GM08714 (cell line): Measurements from ENCODE around the gene RABGAP1L.

Source experiments
- H3K4me3 ChIP-seq: fragments of 200-500 bp; sonication (Bioruptor generic); 2 replicates; pipeline ENCODE4 v1.5.1; 2014; ENCODE audit warnings: mild to moderate bottlenecking, low read length, inconsistent platforms
- ZNF274 ChIP-seq: IDR thresholded peaks from 2 replicates; pipeline ENCODE4 v1.6.1; 2012; ENCODE audit warnings: mild to moderate bottlenecking, low read depth, low read length

The RABGAP1L gene

GRCh38 chr1:174976436-174977108 lies 817.3 kb downstream of the RABGAP1L start:
- no peak for TF ChIP-seq ZNF274
- H3K4me3 ChIP-seq = no peak overlapping the region

GRCh38 chr1:174982971-174983689 lies 823.8 kb downstream of the RABGAP1L start:
- no peak for TF ChIP-seq ZNF274
- H3K4me3 ChIP-seq = no peak overlapping the region

DNA sequence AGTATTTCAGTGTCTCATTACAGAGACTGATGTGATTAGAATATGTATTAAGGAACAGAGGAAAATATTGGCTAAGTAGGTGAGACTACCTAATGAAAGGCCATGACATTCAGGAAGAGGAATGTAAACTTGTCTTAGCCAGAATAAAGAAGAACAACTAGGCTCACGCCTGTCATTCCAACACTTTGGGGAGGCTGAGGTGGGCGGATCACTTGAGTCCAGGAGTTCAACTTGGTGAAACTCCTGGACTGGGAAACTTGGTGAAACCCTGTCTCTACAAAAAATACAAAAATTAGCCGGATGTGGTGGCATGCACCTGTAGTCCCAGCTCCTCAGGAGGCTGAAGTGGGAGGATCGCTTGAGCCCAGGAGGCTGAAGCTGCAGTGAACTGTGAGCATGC lies 825.6 kb downstream of the RABGAP1L start:
- no peak overlapping the region for H3K4me3 ChIP-seq
- TF ChIP-seq ZNF274 = no peak

GRCh38 chr1:174988539-174988938 lies 829.2 kb downstream of the RABGAP1L start:
- H3K4me3 ChIP-seq = no peak overlapping the region
- TF ChIP-seq ZNF274 = no peak

DNA sequence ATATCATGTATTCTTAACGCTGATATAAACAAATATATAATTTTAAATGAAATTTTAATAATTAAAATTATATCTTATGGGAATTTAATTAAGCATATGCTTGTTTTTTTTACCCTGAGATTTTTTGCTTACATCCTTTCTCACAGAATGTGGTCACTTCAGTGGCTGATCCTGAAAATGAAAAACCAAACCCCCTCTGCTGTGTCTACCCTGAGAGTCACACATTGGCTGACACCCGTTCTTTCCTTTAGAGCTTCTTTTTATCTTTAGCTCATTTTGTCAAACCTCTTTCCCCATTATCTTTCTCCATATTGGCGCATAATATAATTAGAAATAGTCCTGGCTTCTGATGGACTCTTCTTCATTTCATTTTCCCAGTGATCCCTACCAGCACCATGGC lies 829.7 kb downstream of the RABGAP1L start:
- peak overlapping the region; percentile 10; the same call in 1 of the 2 replicates for H3K4me3 ChIP-seq

GRCh38 chr1:174989536-174990220 lies 830.4 kb downstream of the RABGAP1L start:
- no peak overlapping the region; the same call in 1 of the 2 replicates for H3K4me3 ChIP-seq

More for the DNA sequence above, 829.7 kb downstream of the RABGAP1L start:
- no peak for TF ChIP-seq ZNF274

GRCh38 chr1:174990382-174990999 lies 831.2 kb downstream of the RABGAP1L start:
- TF ChIP-seq ZNF274 = no peak
- peak overlapping the region; percentile 58 for H3K4me3 ChIP-seq

More at GRCh38 chr1:174989536-174990220, 830.4 kb downstream of the RABGAP1L start:
- TF ChIP-seq ZNF274 = no peak

GRCh38 chr1:174991473-174991872 lies 832.2 kb downstream of the RABGAP1L start:
- no peak overlapping the region for H3K4me3 ChIP-seq
- no peak for TF ChIP-seq ZNF274

DNA sequence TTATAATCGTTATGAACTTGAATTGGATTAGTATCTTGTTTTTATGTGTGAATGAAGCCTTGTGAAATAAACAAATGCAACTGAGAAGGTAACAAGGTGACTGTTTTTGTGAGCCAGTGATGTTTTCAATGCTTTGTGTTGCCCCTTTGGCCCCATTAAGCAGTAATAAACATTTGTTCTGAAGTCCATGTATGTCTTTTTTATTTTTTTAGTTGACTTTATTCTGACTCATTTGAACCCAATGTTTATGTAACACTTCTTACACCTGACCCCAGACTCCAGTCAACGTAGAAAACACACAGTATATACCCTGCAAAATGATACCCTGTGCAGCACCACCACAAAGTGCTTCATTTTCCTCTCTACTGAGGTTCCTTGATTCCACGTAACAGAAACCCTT lies 835.8 kb downstream of the RABGAP1L start:
- TF ChIP-seq ZNF274 = no peak

GRCh38 chr1:174995916-174996315 lies 836.6 kb downstream of the RABGAP1L start:
- H3K4me3 ChIP-seq = no peak overlapping the region

More for the DNA sequence above, 835.8 kb downstream of the RABGAP1L start:
- H3K4me3 ChIP-seq = no peak overlapping the region

DNA sequence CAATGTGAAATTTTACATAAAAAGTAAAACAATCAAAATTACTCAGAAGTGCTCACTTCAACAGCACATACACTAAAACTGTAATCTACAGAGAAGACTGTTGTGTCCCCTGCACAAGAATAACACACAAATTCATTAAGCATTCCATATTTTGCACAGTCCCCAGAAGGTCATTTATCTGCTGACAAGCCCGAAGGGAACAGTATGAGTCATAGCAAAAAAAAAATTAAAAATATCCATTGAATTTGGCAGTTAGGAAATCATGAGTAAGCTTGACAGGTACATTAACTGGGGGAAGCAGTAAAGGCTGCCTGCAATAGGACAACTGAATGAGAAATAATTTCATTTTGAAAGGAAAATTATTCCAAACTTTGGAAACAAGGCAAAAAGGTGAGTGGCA lies 837.2 kb downstream of the RABGAP1L start:
- no peak for TF ChIP-seq ZNF274

More at GRCh38 chr1:174995916-174996315, 836.6 kb downstream of the RABGAP1L start:
- TF ChIP-seq ZNF274 = no peak

GRCh38 chr1:174997041-174997440 lies 837.7 kb downstream of the RABGAP1L start:
- no peak for TF ChIP-seq ZNF274
- no peak overlapping the region for H3K4me3 ChIP-seq

More for the DNA sequence above, 837.2 kb downstream of the RABGAP1L start:
- no peak overlapping the region for H3K4me3 ChIP-seq

DNA sequence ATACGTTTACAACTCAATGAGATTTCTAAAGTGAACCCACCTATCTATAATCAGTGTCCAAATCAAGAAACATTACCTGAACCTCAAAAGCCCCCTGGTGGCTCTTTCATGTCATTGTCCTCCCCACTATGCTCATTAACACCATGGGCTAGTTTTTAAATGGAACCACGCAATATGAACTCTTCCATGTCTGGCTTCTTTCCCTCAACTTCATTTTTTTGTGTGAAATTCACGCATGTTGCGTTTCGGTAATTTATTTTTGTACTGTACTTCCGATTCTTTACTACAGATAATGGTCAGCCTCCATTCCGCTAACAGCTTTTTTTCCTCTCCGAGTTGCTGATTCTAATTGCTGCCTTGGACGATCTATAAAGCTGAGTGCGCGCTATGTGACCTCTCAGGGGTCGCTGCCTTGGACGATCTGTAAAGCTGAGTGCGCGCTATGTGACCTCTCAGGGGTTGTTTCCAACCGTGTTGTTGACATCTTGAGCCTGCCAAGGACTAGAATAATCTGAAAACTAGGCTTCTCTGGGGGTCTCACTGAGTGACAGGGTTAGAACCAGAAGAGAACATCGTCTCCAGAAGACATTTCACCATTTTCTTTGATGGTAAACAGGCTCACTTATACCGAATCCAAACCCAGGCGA lies 839.4 kb downstream of the RABGAP1L start:
- TF ChIP-seq ZNF274 = no peak
- H3K4me3 ChIP-seq = peak overlapping the region; percentile 83

DNA sequence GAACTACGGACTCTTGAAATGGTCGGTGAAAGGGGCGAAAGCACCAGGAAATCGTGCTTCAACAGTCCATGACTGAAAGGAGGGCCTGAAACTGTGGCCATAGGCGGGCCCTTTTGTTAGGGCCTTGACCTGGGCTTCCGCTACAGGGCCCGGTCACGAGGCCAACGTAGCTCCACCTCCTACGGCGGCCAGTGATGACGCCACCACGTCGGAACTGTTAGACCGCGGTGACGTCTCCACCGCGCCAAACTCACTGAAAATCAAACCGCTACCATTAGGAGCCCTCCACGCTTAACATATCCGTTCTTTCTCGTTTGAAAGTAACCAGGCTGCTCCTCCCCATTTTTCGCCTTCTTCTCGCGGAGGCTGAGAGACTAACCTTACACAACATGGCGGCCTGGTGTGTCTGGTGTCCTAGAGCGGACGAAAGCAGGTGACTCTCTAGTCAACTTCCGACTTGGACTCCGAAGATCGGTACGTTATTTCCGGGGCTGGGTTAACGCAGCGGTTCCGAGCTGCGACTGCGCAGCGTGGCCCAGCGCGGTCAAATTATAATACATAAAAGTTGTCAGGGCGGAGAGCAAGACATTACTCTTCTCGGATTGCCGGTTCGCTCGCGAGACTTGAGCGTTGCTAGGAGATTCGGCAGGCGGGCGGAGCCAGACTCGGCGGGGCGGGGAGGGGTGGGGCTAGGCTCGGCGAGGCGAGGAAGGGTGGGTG lies 840.1 kb downstream of the RABGAP1L start:
- no peak for TF ChIP-seq ZNF274

More for the DNA sequence above, 840.1 kb downstream of the RABGAP1L start:
- peak overlapping the region; percentile 94 for H3K4me3 ChIP-seq
